DMS 273 treated with DMSO at 0.1 percent for 48 hours (cell line): ENCODE data around the gene ADGRF5.

ENCODE experiments used
- DNase-seq: peaks from one replicate; lab custom pipeline; 2025; lab: John Stamatoyannopoulos, UW

ADGRF5 gene

DNA sequence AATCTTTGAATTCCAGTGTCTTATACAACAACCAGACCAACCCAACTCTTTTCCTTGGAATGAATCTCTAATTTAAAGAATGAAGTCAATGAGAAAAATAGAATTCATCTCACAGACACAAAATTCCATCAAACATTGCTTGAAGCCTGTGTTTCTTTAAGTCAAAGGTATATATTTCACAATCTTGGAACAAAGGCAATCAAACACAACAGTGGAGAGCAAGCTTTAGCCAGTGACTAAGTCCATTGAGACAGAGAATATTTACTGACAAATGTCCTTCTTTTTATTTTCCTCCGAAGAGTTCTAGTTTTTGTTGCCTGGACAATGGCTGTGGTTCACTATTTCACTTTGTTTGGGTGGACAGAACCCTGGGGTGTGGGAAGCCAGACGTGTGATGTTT, 92.8 kb downstream of the ADGRF5 start:
- no peak for DNase-seq

DNA sequence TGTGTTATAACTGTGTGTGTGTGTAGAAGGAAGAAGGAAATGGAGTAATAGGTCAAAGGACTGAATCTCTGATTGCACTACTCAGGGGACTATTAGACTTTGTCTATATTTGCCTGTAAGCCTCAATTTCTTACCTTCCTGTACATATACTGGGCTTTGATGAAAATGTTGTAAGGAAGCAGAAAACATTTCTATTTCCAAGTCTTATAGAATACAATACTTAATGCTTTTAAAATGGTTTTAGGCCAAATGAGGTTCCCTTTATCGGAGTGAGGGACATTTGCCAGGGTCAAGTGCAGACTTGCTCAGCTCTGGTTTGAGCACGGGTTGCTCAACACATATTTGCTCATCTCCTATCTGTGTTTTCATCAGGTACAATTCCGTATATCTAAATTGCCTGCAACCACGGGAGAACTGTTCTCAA, 100.3 kb downstream of the ADGRF5 start:
- no peak for DNase-seq

DNA sequence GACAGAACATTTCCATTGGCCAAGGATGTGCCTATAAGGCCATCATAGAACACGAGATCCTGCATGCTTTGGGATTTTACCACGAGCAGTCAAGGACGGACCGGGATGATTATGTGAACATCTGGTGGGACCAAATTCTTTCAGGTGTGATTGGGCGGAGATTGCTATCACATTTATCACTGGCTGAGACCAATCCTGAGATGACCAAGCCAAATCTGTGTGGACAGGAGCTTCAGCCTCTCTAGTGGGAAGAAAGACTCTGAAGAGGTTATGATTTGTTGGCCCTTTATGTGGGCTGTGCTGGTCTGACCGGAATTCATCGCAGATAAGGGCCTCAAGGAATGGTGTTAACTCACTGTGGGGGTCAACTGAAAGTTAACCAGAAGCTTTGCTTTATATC, 102.2 kb downstream of the ADGRF5 start:
- DNase-seq, result no peak

GRCh38 chr6:46816626-46817025, 105.1 kb downstream of the ADGRF5 start:
- no peak for DNase-seq

- no peak for DNase-seq
Measured at GRCh38 chr6:46815130-46815529, 106.6 kb downstream of the ADGRF5 start.

GRCh38 chr6:46808806-46809205, 112.9 kb downstream of the ADGRF5 start:
- DNase-seq, result no peak
